T-helper 1 cell treated with Interleukin-12 subunit alpha and Interleukin-12 subunit beta and Interleukin-4 antibody, amounts not matched to agents 30 μg/mL and 1 μg/mL, for 36 hours (primary cell): ENCODE results near the gene TBC1D8.

ENCODE experiments used
- H3K27ac Mint-ChIP-seq: one replicate; pipeline ENCODE4 v1.8.0; 2021; ENCODE audit warnings: mild to moderate bottlenecking, mixed read lengths
- H3K27me3 Mint-ChIP-seq: one replicate; pipeline ENCODE4 v1.8.0; 2021; ENCODE audit warnings: low read depth, mixed read lengths
- H3K36me3 Mint-ChIP-seq: one replicate; pipeline ENCODE4 v1.8.0; 2021; ENCODE audit warnings: low read depth, mixed read lengths
- H3K4me1 Mint-ChIP-seq: one replicate; pipeline ENCODE4 v1.8.0; 2021; ENCODE audit warnings: low read depth, mixed read lengths
- H3K4me3 Mint-ChIP-seq: one replicate; pipeline ENCODE4 v1.8.0; 2021; ENCODE audit warnings: mild to moderate bottlenecking, moderate library complexity, mixed read lengths
- H3K9me3 Mint-ChIP-seq: one replicate; pipeline ENCODE4 v1.8.0; 2021; ENCODE audit warnings: mixed read lengths

Gene TBC1D8

GRCh38 chr2:100993294-100993693, 157.9 kb downstream of the TBC1D8 start:
- Mint-ChIP-seq H3K27ac (no peak overlapping the region), H3K4me3 (no peak overlapping the region), H3K36me3 (no peaks in the 10 kb centered on the region), H3K4me1 (peaks cover 2% of the 10 kb centered on the region), H3K9me3 (no peaks in the 10 kb centered on the region), H3K27me3 (no peaks in the 10 kb centered on the region)

GRCh38 chr2:100992262-100992661, 158.9 kb downstream of the TBC1D8 start:
- H3K9me3 Mint-ChIP-seq, result no peaks in the 10 kb centered on the region
- peaks cover 2% of the 10 kb centered on the region for H3K4me1 Mint-ChIP-seq
- no peaks in the 10 kb centered on the region for H3K27me3 Mint-ChIP-seq
- H3K27ac Mint-ChIP-seq, result no peak overlapping the region
- H3K4me3 Mint-ChIP-seq, result no peak overlapping the region
- H3K36me3 Mint-ChIP-seq, result no peaks in the 10 kb centered on the region

- Mint-ChIP-seq H3K4me3 (no peak overlapping the region), H3K27me3 (no peaks in the 10 kb centered on the region), H3K36me3 (no peaks in the 10 kb centered on the region), H3K27ac (no peak overlapping the region), H3K4me1 (peaks cover 2% of the 10 kb centered on the region), H3K9me3 (no peaks in the 10 kb centered on the region)
Observed at GRCh38 chr2:100991404-100991773, 159.8 kb downstream of the TBC1D8 start.

- Mint-ChIP-seq H3K9me3 (no peaks in the 10 kb centered on the region), H3K27me3 (no peaks in the 10 kb centered on the region), H3K27ac (no peak overlapping the region), H3K4me3 (no peak overlapping the region), H3K36me3 (no peaks in the 10 kb centered on the region), H3K4me1 (peaks cover 2% of the 10 kb centered on the region)
Observed at GRCh38 chr2:100990650-100991403, 160.4 kb downstream of the TBC1D8 start.

GRCh38 chr2:100990166-100990565, 161.0 kb downstream of the TBC1D8 start:
- no peaks in the 10 kb centered on the region for H3K9me3 Mint-ChIP-seq
- H3K4me1 Mint-ChIP-seq, result peaks cover 2% of the 10 kb centered on the region

GRCh38 chr2:100989666-100990065, 161.5 kb downstream of the TBC1D8 start:
- H3K27ac Mint-ChIP-seq, result no peak overlapping the region
- no peaks in the 10 kb centered on the region for H3K36me3 Mint-ChIP-seq
- H3K4me3 Mint-ChIP-seq, result no peak overlapping the region
- H3K27me3 Mint-ChIP-seq, result no peaks in the 10 kb centered on the region
- no peaks in the 10 kb centered on the region for H3K9me3 Mint-ChIP-seq
- peaks cover 4% of the 10 kb centered on the region for H3K4me1 Mint-ChIP-seq

More at GRCh38 chr2:100990166-100990565, 161.0 kb downstream of the TBC1D8 start:
- no peaks in the 10 kb centered on the region for H3K36me3 Mint-ChIP-seq
- H3K27ac Mint-ChIP-seq, result no peak overlapping the region
- H3K27me3 Mint-ChIP-seq, result no peaks in the 10 kb centered on the region
- H3K4me3 Mint-ChIP-seq, result no peak overlapping the region

- H3K36me3 Mint-ChIP-seq, result no peaks in the 10 kb centered on the region
- H3K4me1 Mint-ChIP-seq, result peaks cover 4% of the 10 kb centered on the region
- no peaks in the 10 kb centered on the region for H3K9me3 Mint-ChIP-seq
- no peak overlapping the region for H3K27ac Mint-ChIP-seq
- no peaks in the 10 kb centered on the region for H3K27me3 Mint-ChIP-seq
- no peak overlapping the region for H3K4me3 Mint-ChIP-seq
Observed at GRCh38 chr2:100988630-100989417, 162.4 kb downstream of the TBC1D8 start.

GRCh38 chr2:100987974-100988373, 163.2 kb downstream of the TBC1D8 start:
- Mint-ChIP-seq H3K9me3 (no peaks in the 10 kb centered on the region), H3K36me3 (no peaks in the 10 kb centered on the region), H3K4me3 (no peak overlapping the region), H3K27me3 (no peaks in the 10 kb centered on the region), H3K27ac (no peak overlapping the region), H3K4me1 (peaks cover 4% of the 10 kb centered on the region)

GRCh38 chr2:100987536-100987935, 163.6 kb downstream of the TBC1D8 start:
- no peaks in the 10 kb centered on the region for H3K9me3 Mint-ChIP-seq

GRCh38 chr2:100986157-100986556, 165.0 kb downstream of the TBC1D8 start:
- Mint-ChIP-seq H3K4me1 (peaks cover 2% of the 10 kb centered on the region), H3K4me3 (no peak overlapping the region), H3K9me3 (no peaks in the 10 kb centered on the region), H3K27me3 (no peaks in the 10 kb centered on the region), H3K36me3 (no peaks in the 10 kb centered on the region), H3K27ac (no peak overlapping the region)

More at GRCh38 chr2:100987536-100987935, 163.6 kb downstream of the TBC1D8 start:
- Mint-ChIP-seq H3K4me3 (no peak overlapping the region), H3K27me3 (no peaks in the 10 kb centered on the region), H3K4me1 (peaks cover 3% of the 10 kb centered on the region), H3K36me3 (no peaks in the 10 kb centered on the region), H3K27ac (no peak overlapping the region)

GRCh38 chr2:100984892-100985307, 166.3 kb downstream of the TBC1D8 start:
- no peaks in the 10 kb centered on the region for H3K9me3 Mint-ChIP-seq
- no peak overlapping the region for H3K4me3 Mint-ChIP-seq
- no peaks in the 10 kb centered on the region for H3K36me3 Mint-ChIP-seq
- peaks cover 2% of the 10 kb centered on the region for H3K4me1 Mint-ChIP-seq
- H3K27me3 Mint-ChIP-seq, result no peaks in the 10 kb centered on the region
- no peak overlapping the region for H3K27ac Mint-ChIP-seq

GRCh38 chr2:100983684-100984310, 167.4 kb downstream of the TBC1D8 start:
- Mint-ChIP-seq H3K27me3 (no peaks in the 10 kb centered on the region), H3K4me1 (peaks cover 2% of the 10 kb centered on the region), H3K27ac (no peak overlapping the region), H3K9me3 (no peaks in the 10 kb centered on the region), H3K36me3 (no peaks in the 10 kb centered on the region), H3K4me3 (no peak overlapping the region)

GRCh38 chr2:100983201-100983600, 168.0 kb downstream of the TBC1D8 start:
- no peaks in the 10 kb centered on the region for H3K27me3 Mint-ChIP-seq
- no peak overlapping the region for H3K4me3 Mint-ChIP-seq
- H3K9me3 Mint-ChIP-seq, result no peaks in the 10 kb centered on the region
- H3K4me1 Mint-ChIP-seq, result peaks cover 2% of the 10 kb centered on the region
- no peak overlapping the region for H3K27ac Mint-ChIP-seq
- no peaks in the 10 kb centered on the region for H3K36me3 Mint-ChIP-seq

- Mint-ChIP-seq H3K36me3 (no peaks in the 10 kb centered on the region), H3K4me3 (no peak overlapping the region), H3K27ac (no peak overlapping the region), H3K9me3 (no peaks in the 10 kb centered on the region), H3K27me3 (no peaks in the 10 kb centered on the region), H3K4me1 (peaks cover 2% of the 10 kb centered on the region)
Observed at GRCh38 chr2:100982431-100982861, 168.7 kb downstream of the TBC1D8 start.

- Mint-ChIP-seq H3K36me3 (no peaks in the 10 kb centered on the region), H3K9me3 (no peaks in the 10 kb centered on the region), H3K27ac (no peak overlapping the region), H3K4me1 (peaks cover 2% of the 10 kb centered on the region), H3K27me3 (no peaks in the 10 kb centered on the region), H3K4me3 (no peak overlapping the region)
Observed at GRCh38 chr2:100981011-100981410, 170.2 kb downstream of the TBC1D8 start.
